ENCODE data around the gene OXCT1. TPM values are rescaled to one million over a fixed set of nuclear protein-coding genes. Genes with fewer than 3 reads are reported as not detected.

The OXCT1 gene
- total RNA-seq, 2 donors from 2014 or later, result 15.2 to 25.3 TPM

DNA sequence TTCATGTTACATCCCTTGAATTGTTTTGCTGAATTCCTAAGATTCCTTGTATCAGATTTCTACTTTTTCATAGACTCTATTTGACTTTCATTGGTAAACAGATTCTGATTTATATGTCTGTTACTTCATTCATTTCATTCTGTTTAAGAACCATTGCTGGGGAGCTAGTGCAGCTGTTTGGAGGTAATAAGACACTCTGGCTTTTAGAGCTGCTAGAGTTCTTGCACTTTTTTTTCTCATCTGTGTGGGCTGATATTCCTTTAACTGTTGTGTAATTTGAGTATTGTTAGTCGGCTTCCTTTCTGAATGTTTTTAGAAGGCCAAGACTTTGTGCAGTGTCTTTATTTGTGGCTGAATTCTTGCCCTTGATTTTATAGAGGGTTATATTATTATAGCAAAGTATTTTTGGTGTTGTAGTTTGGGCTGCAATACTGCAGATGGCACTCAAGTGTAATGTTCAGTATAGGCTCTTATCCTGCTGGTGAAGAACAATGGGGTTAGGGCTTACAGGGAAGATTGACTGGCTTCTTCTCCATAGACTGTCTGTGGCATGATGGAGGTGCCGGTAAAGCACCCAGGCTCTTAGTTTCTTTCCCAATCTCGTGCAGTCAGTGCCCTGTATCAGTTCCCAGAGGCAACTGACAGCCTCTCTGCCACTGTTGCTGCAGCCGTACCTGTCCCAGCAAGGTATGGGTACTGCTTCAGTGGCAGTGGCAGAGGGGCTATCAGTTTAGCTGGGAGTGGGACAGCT, 162.2 kb downstream of the OXCT1 start:
- DNase-seq (ENCODE audit: low spot score), result no peak
- H3K27ac ChIP-seq, result no peak overlapping the region
- H3K27me3 ChIP-seq (replicated peaks; ENCODE audit: insufficient read depth), result no peaks in the 10 kb centered on the region
- WGBS, result 52% methylated on average over 4 of the region's 4 CpGs
- no peak overlapping the region for H3K4me3 ChIP-seq
- H3K9me3 ChIP-seq, result no peaks in the 10 kb centered on the region
- intact Hi-C loops (cut with DNase I), result no loop called here
- no peaks in the 10 kb centered on the region for H3K36me3 ChIP-seq
- H3K4me1 ChIP-seq (replicated peaks), result no peaks in the 10 kb centered on the region
- TF ChIP-seq POLR2AphosphoS5 (IDR thresholded peaks at IDR 0.05) (no peak), POLR2A (IDR thresholded peaks at IDR 0.05) (no peak)
- TF ChIP-seq, protein P1, sequence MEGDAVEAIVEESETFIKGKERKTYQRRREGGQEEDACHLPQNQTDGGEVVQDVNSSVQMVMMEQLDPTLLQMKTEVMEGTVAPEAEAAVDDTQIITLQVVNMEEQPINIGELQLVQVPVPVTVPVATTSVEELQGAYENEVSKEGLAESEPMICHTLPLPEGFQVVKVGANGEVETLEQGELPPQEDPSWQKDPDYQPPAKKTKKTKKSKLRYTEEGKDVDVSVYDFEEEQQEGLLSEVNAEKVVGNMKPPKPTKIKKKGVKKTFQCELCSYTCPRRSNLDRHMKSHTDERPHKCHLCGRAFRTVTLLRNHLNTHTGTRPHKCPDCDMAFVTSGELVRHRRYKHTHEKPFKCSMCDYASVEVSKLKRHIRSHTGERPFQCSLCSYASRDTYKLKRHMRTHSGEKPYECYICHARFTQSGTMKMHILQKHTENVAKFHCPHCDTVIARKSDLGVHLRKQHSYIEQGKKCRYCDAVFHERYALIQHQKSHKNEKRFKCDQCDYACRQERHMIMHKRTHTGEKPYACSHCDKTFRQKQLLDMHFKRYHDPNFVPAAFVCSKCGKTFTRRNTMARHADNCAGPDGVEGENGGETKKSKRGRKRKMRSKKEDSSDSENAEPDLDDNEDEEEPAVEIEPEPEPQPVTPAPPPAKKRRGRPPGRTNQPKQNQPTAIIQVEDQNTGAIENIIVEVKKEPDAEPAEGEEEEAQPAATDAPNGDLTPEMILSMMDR (IDR thresholded peaks at IDR 0.05), result peak in 3 of 4 experiments; percentile 17 to 31 (median 17)

DNA sequence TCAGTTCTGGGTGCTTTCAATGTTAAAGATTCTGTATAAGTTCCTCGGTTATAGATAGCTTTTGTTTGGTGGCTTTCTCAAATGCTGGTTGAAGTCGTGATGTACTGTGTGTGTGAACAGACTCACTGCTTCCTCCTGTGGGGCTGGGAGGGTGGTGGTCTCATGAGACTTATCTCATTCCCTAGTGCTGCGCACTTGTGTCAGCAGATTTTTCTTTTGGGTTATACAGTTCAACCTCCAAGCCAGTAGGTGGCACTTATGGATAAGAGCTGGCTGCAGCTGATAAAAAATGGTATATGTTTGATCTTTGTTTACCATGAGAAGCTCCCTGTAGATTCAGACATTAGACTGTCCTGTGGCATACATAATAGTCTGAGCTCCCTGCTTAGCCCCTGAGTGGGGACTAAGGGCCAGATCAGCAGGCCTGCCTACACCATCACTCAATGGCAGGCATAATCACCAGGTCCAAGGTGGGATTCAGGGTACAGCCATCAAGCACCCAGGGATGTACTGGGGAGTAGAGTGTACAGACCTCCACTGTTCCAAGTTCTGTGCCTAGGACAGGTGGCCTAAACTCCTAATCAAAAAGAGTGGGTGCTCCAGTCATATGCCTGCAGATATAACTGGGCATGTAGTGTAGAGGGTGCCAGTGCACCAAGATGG, 174.2 kb downstream of the OXCT1 start:
- Histone ChIP-seq H3K4me1 (replicated peaks) (no peaks in the 10 kb centered on the region), H3K9me3 (no peaks in the 10 kb centered on the region), H3K27ac (no peak overlapping the region), H3K36me3 (no peaks in the 10 kb centered on the region), H3K27me3 (replicated peaks; ENCODE audit: insufficient read depth) (no peaks in the 10 kb centered on the region), H3K4me3 (no peak overlapping the region)
- WGBS, result 90% methylated on average over 3 of the region's 3 CpGs
- no peak for DNase-seq (ENCODE audit: low spot score)
- no peak for TF ChIP-seq POLR2AphosphoS5 (IDR thresholded peaks at IDR 0.05)
- no peak for TF ChIP-seq POLR2A (IDR thresholded peaks at IDR 0.05)
- TF ChIP-seq, protein P1 (IDR thresholded peaks at IDR 0.05), result peak in 1 of 4 experiments; percentile 11
- intact Hi-C loops (cut with DNase I), result loop anchor here (10.0 kb wide), 1 partner anchor 149 kb away; no protein-coding TSS in a partner anchor

DNA sequence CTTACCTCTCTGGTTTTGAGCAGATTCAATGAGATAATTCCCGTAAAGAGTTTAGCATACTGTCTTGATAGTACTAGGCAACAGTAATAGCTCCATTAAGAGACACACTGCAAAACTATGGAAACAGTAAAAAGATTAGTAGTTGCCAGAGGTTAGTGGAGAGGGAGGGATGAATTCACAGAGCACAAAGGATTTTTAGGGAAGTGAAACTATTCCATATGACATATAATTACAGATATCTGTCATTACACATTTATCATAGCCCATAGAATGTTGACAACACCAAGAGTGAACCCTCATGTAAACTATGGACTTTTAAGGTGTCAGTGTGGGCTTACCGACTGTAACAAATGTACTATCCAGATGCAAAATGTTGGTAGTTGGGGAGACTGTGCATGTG, 183.5 kb downstream of the OXCT1 start:
- intact Hi-C loops (cut with DNase I), result no loop called here
- WGBS, result 84% methylated on average over 2 of the region's 2 CpGs
- no peak for DNase-seq (ENCODE audit: low spot score)

DNA sequence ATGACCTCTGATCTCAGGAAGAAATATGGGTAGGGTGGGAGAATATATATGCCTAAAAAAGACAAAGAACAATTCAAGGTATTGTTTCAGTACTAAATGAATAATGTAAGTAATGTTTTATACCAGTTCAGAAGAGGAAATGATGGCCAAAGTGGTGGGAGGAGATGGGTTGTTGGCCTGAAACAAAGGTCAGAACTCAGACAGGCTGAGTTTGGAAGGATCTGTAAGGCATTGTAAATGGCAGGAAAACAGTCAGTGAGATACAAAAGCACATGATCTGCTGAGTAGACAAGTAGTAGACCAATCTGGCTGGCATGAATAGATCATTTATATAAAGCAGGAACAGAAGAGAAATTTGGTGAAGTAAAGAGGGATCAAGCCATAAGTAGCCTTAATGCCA, 184.0 kb downstream of the OXCT1 start:
- no peak overlapping the region for H3K27ac ChIP-seq
- H3K4me1 ChIP-seq (replicated peaks), result no peaks in the 10 kb centered on the region
- no peaks in the 10 kb centered on the region for H3K9me3 ChIP-seq
- no peak overlapping the region for H3K4me3 ChIP-seq
- intact Hi-C loops (cut with DNase I), result no loop called here
- TF ChIP-seq, protein P1 (IDR thresholded peaks at IDR 0.05), result no peak
- TF ChIP-seq POLR2AphosphoS5 (IDR thresholded peaks at IDR 0.05), result no peak
- DNase-seq (ENCODE audit: low spot score), result no peak
- H3K36me3 ChIP-seq, result no peaks in the 10 kb centered on the region
- no peaks in the 10 kb centered on the region for H3K27me3 ChIP-seq (replicated peaks; ENCODE audit: insufficient read depth)

More for the DNA sequence above, 183.5 kb downstream of the OXCT1 start:
- Histone ChIP-seq H3K4me3 (no peak overlapping the region), H3K36me3 (no peaks in the 10 kb centered on the region), H3K27ac (no peak overlapping the region), H3K4me1 (replicated peaks) (no peaks in the 10 kb centered on the region), H3K9me3 (no peaks in the 10 kb centered on the region), H3K27me3 (replicated peaks; ENCODE audit: insufficient read depth) (no peaks in the 10 kb centered on the region)
- TF ChIP-seq, protein P1 (IDR thresholded peaks at IDR 0.05), result no peak
- TF ChIP-seq POLR2AphosphoS5 (IDR thresholded peaks at IDR 0.05) (no peak), POLR2A (IDR thresholded peaks at IDR 0.05) (no peak)

Measured in prostate gland (tissue), 2 donors.